GM21367 (cell line): ENCODE data around the gene TMEM205.
"Not testable (repeated sequence)": the region's sequence is repeated elsewhere in the genome, so short reads cannot be mapped to it uniquely, and the experiment has no call there.

Source experiments
- ATAC-seq: cut with Tn5 transposase; IDR thresholded peaks from one replicate; pipeline ENCODE4 v1.9.1; 2021; ENCODE audit not compliant: unreplicated experiment

TMEM205 gene

DNA sequence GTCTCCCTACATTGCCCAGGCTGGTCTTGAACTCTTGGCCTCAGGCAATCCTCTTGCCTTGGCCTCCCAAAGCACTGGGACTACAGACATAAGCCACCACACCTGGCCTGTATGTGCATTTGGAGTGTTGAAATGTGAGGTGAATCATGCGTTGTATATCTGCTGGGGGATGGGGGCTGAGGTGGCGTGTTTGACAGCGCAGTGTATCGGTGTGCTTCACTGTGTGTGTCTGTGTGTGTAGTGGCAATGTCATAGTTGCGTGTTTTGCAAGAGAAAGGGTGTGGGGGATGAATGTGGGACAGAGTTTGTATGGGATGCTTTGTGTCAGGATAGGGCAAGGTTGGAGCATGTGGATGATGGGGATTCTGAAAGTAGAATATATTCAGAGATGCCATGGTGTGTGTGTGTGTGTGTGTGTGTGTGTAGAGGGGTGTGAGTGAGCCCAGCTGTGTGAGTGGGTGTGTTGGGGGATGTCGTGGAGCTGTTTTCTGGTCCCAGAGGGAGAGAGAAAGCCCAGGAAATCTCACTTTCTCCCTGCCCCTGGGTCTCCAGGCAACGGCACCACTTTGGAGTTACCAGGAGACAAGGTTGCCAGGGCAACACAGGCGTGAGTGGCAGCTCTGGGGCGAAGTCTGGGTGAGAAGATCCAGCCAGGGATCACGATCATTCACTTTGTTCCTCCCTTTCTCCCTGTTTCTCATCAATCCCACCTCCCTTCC, 27.3 kb upstream of the TMEM205 start:
- ATAC-seq = no peak

DNA sequence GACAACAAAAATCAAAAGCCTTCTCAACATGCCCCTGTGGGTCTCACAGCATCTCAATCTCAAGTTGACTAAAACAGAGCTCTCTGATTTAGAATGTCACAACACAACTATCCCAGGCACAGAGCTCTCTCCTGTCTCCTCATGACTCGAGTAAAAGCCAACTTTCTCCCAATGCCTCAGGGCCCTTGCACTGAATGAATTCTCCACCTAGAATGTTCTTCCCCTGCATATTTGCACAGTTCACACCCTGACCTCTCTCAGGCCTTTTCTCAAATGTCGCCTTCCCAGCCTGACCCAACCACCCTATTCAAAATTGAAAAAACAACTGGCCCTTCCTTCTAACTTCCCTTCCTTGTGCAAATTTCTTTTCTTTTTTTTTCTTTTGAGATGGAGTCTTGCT, 24.7 kb upstream of the TMEM205 start:
- ATAC-seq = no peak

DNA sequence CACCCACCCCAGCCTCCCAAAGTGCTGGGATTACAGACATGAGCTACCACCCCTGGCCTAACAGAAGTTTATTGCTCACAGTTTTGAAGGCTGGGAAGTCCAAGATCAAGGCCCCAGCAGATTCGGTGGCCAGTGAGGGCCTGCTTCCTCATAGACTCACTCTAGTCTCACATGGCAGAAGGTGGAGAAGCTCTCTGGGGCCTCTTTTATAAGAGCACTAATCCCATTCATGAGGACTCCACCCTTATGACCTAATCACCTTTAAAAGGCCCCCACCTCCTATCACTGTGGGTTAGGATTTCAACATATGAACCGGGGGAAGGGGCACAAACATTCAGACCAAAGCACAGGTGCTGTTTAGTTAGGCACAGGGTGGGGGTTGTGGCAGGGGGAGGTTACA, 21.5 kb upstream of the TMEM205 start:
- ATAC-seq = no peak

DNA sequence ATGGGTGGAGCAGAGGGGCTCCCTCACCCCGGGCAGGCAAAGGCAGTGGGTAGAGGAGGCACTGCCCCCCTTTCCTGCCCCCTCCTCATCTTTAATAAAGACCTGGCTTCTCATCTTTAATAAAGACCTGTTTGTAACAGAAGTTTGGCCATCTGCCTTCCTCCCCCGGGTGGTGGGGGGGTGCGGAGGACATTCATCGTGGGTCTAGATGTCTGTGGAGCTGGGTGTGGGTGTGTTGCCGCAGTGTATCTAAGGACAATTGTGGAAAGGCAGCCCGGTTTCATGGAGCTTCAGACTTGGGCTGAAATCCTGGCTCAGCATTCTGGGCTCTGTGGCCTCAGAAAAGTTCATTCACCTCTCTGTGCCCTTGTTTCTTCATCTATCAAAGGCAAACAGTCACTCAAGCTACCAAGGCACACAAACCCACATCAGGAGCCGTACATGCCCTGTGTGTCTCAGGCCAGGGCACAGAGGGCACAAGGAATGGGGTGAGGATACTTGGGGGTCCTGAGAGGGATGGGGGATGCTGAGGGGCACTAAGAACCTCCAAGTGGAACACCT, 19.6 kb upstream of the TMEM205 start:
- no peak for ATAC-seq

DNA sequence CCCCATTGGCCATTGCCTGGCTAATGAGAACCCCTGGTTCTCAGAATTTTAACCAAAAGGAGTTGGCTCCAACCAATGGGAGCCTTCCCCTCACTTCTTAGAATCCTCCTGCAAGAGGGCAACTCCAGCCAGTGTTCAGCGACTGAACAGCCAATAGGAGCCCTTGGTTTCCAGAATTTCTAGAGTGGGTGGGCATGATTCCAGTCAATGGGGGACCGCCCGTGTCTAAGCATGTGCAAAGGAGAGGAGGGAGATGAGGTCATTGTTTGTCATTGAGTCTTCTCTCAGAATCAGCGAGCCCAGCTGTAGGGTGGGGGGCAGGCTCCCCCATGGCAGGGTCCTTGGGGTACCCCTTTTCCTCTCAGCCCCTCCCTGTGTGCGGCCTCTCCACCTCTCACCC, 18.9 kb upstream of the TMEM205 start:
- no peak for ATAC-seq

DNA sequence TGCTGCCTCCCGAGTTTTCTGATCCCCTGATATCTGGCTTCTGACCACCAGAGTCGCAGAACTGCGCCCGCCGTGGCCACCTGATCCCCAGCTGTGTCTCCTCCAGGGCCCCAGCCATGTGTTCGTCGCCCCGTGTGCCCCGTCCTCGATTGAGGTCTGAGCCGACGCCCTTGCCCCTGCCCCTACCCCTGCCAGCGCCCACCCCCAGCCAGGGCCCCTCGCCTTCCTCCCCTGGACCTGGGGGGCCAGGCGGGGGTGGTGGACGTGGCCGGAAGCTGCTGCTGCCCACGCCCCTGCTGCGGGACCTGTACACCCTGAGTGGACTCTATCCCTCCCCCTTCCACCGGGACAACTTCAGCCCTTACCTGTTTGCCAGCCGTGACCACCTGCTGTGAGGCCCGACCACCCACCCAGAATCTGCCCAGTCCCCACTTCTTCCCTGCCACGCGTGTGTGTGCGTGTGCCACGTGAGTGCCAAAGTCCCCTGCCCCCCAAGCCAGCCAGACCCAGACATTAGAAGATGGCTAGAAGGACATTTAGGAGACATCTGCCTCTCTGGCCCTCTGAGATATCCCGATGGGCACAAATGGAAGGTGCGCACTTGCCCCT, 18.3 kb upstream of the TMEM205 start:
- ATAC-seq = no peak

DNA sequence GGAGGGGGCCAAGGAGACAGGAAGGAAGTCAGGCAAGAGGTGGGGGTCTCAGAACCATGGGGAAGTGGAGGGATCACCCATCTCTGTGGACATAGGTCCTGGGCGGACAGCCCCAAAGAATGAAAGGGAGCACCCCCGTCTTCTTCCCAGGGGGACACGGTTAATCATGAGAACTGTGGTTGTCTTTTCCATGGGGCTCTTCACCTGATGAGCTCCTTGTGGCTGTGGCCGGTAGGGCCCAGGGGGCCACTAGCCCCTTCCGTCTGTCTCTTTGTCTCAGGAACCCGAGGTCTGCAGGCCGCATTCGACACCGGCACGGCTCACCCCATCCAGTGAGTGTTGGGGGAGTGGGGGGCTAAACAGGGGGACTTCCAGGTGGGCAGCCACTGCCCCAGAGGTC, 17.8 kb upstream of the TMEM205 start:
- no peak for ATAC-seq

DNA sequence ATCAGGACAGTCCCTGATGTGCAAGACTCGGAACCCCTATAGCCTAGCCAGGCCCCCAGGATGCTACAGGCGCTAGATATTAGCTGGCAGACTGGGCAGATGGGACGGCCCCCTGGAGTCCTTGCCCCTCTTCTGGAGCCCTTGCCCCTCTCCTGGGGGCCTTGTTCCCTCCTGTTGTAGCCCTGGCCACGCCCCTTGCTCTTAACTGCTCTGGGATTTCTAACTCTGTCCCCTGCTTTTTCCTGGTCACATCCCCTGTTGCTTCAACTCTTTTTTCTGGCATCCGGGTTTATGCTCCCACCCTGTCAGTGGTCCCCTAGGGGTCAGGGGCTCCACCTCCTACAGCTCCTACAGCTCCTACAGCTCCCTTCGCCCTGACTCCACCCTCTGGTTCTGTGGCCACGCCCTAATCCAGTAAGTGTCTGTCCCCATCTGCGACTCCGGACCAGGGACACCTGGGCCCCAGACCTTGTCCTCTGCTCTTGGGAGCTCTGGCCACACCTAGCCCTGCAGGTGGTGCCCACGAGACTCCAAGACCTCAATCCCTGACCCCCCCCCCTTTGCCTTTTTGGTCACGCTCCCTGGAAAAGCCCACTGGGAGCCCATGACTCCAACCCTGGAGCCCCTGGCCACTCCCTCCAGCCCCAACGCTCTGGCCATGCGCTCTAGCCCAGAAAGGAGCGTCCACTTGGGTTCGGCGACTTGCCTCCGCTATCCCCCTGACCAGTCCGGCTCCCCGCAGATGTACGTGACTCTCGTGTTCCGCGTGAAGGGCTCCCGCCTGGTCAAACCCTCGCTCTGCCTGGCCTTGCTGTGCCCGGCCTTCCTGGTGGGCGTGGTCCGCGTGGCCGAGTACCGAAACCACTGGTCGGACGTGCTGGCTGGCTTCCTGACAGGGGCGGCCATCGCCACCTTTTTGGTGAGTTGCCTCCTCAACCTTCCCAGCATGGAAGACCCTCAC, 16.0 kb upstream of the TMEM205 start:
- ATAC-seq = no peak

DNA sequence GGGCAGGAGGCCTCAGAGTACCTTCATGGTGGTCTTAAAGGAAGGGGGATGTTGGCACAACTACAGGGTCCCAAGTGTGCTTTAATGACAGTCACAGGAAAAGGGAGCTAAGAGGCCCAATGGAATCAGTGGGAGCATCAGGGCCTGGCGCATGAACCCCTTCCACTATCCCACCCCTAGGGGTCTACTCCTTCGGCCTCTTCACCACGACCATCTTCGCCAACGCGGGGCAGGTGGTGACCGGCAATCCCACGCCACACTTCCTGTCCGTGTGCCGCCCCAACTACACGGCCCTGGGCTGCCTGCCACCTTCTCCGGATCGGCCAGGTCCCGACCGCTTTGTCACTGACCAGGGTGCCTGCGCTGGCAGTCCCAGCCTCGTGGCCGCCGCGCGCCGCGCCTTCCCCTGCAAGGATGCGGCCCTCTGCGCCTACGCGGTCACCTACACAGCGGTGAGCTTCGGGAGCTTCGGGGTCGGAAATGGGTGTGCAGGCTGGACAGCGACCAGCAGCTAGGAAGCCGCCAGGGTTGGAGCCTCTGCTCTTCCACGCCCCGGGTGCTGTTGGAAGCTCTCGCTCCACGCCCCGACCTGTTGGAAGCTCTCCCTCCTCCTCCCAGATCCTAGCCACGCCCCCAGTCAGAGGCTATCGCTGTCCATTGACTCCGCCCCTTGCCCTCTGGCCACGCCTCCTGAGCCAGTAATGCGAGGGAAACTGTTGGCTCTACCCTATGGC, 15.1 kb upstream of the TMEM205 start:
- ATAC-seq = no peak

DNA sequence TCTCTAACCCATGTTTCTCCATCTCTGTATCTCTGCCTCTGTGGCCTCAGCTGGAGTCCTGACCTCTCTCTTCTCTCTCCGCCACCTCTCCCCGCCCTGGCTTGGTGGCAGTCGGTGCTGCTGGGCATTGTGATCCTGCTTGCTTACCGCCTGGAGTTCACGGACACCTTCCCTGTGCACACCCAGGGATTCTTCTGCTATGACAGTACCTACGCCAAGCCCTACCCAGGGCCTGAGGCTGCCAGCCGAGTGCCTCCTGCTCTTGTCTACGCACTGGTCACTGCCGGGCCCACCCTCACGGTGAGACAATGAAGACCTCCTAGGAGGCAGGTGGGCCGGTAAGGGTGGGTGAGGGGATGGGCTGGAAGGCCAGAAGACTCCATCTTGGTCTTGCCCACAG, 13.4 kb upstream of the TMEM205 start:
- ATAC-seq = no peak

DNA sequence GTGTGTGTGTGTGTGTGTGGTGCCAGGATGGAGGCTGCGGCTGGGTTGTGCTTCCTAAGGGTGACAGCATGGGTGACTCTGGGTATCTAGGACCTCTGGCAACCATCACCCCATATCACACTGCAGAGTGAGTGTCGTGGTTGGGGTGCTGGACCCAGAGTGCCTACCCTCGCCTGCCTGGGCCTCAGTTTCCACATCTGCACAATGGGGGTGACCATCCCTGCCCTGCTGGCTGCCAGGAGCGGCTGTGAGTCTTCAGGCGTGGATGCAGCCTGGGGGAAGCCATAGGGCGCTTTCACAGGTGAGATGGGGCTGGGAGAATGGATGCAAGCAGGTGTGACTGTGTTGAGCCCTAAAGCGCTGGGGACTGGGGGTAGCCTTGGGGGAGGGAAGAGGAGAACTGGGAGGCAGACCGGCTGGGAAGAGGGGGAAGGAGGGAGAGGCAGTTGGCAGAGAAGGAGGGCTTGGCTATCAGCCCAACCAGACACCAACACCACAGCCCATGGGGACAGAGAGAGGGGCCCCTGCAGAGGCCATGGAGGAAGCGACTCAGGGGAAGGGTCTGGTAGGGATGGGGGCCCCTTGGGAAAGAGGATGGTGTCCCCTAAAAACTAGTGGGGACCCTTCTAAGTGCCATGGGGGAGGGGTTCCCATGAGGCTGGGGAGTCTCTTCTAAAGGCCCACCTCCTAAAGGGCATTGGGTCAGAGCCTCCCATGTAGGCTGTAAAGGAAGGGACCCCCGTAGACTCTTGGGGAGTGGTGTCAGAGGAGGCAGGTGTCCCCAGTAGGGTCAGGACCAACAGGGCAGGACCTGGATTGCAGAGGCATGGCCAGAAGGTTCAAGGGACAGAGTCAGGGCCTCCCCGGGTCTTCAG, 10.8 kb upstream of the TMEM205 start:
- no peak for ATAC-seq

DNA sequence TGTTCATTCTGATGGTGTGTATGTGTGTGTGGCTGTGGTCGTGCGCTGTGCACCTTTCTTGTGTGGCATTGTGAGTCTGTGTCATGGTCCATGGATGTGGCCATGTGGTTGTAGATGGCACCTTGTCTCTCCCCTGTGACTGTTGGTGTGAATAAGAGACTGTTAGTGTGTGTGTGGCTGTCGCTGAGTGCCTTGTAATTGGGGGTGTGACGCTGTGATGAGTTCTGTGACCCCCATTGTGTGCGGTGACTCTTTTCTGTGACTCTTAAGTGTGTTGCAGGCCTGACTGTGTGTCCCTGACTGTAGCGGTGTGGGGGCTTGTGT, 10.0 kb upstream of the TMEM205 start:
- no peak for ATAC-seq

DNA sequence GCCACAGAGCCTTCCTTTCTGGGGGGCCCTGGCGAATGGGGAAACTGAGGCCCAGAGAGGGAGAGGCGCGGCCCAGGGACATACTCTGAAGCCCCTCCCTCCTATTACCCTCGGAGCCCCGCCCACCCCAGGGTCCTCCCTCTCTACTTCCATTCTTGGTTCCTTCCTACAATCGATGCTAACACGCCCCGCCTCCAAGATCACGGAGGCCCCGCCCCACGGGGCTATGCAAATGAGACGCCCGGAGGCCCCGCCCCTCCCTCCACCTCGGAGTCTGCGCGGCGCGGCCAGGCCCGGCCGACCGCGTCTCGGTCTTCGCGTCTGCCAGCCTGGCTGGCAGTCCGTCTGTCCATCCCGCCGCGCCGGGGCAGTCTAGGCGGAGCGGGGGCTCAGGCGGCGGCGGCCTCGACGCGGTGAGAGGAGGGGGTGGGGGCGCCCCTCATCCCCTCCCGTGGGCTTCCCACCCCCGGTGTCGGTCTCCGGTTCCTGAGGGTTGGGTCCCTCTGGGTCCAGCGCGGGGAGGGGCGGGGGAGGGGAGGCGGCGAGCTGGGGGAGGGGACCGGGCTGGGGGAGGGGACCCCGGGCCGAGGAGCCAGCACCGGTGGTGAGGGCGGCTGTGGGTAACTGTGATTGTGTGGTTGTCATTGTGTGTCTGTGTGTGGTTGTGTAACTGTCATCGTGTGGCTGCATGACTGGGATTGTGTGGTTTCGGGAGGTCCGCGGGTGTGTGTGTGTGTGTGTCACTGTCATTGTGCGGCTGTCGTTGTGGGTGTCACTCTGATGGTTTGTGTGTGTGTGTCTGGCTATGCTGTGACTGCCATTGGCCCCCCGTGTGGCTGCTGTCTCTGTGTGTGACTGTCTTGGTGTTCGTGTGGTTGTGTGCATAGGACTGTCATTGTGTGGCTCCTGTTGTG, 9.3 kb upstream of the TMEM205 start, which contains the start of gene PLPPR2:
TSS of gene PLPPR2 (plus strand) at position 273 of the 914 bp plus-strand sequence. CDS start 2,242 bp downstream, outside the sequence.
- no peak for ATAC-seq

DNA sequence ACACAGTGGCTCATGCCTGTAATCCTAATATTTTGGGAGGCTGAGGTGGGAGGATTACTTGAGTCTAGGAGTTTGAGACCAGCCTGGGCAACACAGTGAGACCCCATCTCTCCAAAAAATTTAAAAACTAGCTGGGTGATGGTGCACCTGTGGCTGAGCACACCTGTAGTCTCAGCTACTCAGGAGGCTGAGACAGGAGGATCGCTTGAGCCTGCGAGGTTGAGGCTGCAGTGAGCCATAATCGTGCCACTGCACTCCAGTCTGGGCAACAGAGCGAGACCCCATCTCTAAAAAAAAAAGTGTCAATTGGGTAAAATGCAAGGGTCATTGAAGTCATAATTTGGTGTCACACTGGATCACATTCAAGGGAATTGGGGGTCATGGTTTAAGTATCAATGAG, 8.0 kb upstream of the TMEM205 start:
- ATAC-seq = not testable (repeated sequence)

DNA sequence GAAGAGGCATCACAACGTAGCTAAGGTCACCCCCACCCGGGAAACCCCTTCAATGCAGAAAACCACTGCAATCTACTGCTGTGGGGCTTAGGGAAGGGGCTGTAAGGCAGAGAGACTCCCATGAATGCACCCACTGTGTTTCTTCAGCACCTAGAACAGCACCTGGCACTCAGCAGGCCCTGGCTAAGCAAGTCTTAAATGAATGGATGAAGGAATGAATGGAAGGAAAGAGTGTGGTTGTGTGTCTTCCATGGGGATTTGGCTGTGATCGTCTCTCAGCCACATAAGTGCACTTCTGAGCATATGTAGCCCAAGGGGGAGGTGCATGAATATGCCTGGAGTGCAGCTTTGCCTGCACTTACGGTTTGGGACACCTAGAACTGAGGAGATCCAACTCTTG, 3.1 kb upstream of the TMEM205 start:
- ATAC-seq = no peak

DNA sequence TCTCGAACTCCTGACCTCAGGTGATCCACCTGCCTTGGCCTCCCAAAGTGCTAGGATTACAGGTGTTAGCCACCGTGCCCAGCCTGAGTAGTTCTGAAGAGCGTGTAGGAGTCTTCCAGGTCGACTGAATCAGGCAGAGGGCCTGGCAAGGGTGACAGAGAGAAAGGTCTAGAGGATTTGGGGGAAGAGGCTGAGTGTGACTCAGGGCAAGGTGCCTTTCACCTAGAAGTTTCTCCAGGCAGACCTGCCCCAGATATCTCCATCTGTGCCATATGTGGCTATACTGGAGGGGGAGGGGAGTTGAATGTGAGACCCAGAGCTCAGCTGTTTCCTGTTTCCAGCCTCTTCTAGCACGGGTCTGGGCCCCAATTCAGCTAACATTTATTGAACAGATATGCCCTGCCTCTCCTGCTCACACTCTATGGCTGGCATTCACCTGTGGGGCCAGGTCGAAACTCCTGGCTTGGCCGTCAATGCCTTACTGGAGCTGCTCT, 1.5 kb upstream of the TMEM205 start:
- ATAC-seq = no peak

DNA sequence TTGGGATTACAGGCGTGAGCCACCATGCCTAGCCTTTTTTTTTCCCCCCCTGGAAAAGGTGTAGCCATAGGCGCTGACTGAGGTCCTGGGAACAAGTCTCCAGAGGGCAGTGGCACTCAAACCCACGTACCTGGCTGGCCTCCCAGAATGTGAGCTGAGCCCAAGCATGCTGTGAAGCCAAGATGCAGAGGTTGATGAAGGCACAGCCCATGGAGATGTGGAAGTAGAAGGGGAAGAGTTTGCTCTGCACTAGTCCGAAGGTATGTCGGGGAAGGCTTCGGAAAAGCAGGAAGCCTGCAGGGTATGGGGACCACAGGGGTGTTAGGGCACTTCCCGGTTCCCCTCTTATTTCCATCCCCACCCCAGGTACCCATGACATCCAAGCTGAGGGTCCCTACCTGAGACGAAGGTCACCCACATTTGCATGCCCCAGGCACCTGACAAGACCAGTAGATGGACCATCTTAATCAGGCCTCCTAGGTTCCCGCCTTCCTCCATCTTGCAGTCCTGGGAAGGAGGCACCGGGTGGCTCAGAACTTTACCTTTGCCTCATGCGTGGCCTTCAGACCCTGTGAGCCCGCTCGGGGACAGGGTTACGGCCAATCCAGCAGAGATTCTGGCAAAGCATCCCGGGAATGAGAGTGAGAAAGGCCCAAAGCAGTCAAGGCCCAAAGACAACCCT, 805 bp downstream of the TMEM205 start:
- ATAC-seq = no peak

DNA sequence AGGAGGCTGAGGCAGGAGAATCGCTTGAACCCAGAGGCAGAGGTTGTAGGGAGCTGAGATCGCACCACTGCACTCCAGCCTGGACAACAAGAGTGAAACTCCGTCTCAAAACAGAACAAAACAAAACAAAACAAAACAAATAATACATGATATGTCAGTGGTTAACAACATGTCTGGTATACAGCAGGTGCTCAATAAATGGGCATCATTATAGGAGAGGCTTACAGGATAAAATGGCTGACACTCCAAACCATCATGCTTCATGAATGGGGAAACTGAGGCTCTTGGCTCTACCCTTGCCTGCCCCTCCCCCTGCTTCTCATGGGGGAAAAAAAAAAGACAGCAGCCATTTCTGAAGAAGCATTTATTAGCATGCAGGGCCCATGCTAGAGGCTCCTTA, 3.6 kb downstream of the TMEM205 start:
- ATAC-seq = no peak
